A673 (cell line): ENCODE measurements around the gene SSX4B. TPM values are rescaled to one million over a fixed set of nuclear protein-coding genes. Genes with fewer than 3 reads are reported as not detected.
"Not testable (repeated sequence)": the region's sequence is repeated elsewhere in the genome, so short reads cannot be mapped to it uniquely, and the experiment has no call there.

Source experiments
- BruUV-seq: library from RNA; stranded (reverse); fragments of 400-500 nt; replicated peaks from 2 replicates; lab custom pipeline; 2021; lab: Mats Ljungman, UMichigan
- CTCF ChIA-PET: fragments of 300-600 bp; sonication (Branson Sonifier 250); formaldehyde crosslinking; loops from one replicate; lab custom pipeline; 2022; ENCODE audit warnings: antibody characterized with exemption; lab: Charles Lee
- POLR2A ChIA-PET: fragments of 300-600 bp; sonication (Branson Sonifier 250); formaldehyde crosslinking; loops from one replicate; lab custom pipeline; 2022; ENCODE audit warnings: antibody characterized with exemption; ENCODE audit not compliant: low non-redundant PET; lab: Charles Lee
- DNase-seq: peaks from one replicate; pipeline ENCODE4 v3.0.0-alpha.2; 2015; ENCODE audit warnings: low spot score
- H3K27ac ChIP-seq: fragments of 200-600 bp; sonication (generic); 2 replicates; pipeline ENCODE4 v1.5.1; 2016; ENCODE audit warnings: mixed run types, low read depth, mild to moderate bottlenecking, mixed read lengths, antibody characterized with exemption, low read length; ENCODE audit not compliant: poor library complexity, severe bottlenecking
- H3K27me3 ChIP-seq: fragments of 200-600 bp; sonication (generic); replicated peaks from 2 replicates; pipeline ENCODE4 v1.6.1; 2017; ENCODE audit warnings: mixed run types, low read depth, mild to moderate bottlenecking, mixed read lengths, antibody characterized with exemption, low read length; ENCODE audit not compliant: insufficient read depth, poor library complexity
- H3K36me3 ChIP-seq: fragments of 200-600 bp; sonication (generic); 2 replicates; pipeline ENCODE4 v1.6.1; 2016; ENCODE audit warnings: mixed run types, mild to moderate bottlenecking, mixed read lengths, antibody characterized with exemption, low read length; ENCODE audit not compliant: insufficient read depth, poor library complexity, severe bottlenecking
- H3K4me1 ChIP-seq: fragments of 200-600 bp; sonication (generic); 2 replicates; pipeline ENCODE4 v1.6.1; 2017; ENCODE audit warnings: mixed run types, mild to moderate bottlenecking, mixed read lengths, antibody characterized with exemption, low read length; ENCODE audit not compliant: insufficient read depth, poor library complexity, severe bottlenecking
- H3K4me3 ChIP-seq: fragments of 200-600 bp; sonication (generic); 2 replicates; pipeline ENCODE4 v1.5.1; 2016; ENCODE audit warnings: low read depth, mixed run types, mild to moderate bottlenecking, mixed read lengths, low read length; ENCODE audit not compliant: poor library complexity, severe bottlenecking
- H3K9me3 ChIP-seq: fragments of 200-600 bp; sonication (generic); 2 replicates; pipeline ENCODE4 v1.6.1; 2016; ENCODE audit warnings: mixed run types, low read depth, mild to moderate bottlenecking, mixed read lengths, antibody characterized with exemption, low read length; ENCODE audit not compliant: poor library complexity, severe bottlenecking
- intact Hi-C: fragments of 100-400 bp; cut with micrococcal nuclease; formaldehyde crosslinking; loops from one replicate; pipeline ENCODE4 v1.10.0; 2022; ENCODE audit not compliant: unreplicated experiment
- total RNA-seq: library from RNA; stranded (reverse); gene quantifications from 2 replicates; pipeline ENCODE4 v1.2.3, GENCODE V29; 2021

The SSX4B gene
- total RNA-seq, 1 experiment from 2014 or later = not detected

DNA sequence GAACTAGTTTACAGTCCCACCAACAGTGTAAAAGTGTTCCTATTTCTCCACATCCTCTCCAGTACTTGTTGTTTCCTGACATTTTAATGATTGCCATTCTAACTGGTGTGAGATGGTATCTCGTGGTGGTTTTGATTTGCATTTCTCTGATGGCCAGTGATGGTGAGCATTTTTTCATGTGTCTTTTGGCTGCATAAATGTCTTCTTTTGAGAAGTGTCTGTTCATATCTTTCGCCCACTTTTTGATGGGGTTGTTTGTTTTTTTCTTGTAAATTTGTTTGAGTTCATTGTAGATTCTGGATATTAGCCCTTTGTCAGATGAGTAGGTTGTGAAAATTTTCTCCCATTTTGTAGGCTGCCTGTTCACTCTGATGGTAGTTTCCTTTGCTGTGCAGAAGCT, 14.8 kb downstream of the SSX4B start:
- H3K36me3 ChIP-seq, BruUV-seq, H3K9me3 ChIP-seq, H3K27me3 ChIP-seq, intact Hi-C loops, DNase-seq, CTCF ChIA-PET, H3K27ac ChIP-seq, POLR2A ChIA-PET, H3K4me3 ChIP-seq, H3K4me1 ChIP-seq: not testable (repeated sequence)

DNA sequence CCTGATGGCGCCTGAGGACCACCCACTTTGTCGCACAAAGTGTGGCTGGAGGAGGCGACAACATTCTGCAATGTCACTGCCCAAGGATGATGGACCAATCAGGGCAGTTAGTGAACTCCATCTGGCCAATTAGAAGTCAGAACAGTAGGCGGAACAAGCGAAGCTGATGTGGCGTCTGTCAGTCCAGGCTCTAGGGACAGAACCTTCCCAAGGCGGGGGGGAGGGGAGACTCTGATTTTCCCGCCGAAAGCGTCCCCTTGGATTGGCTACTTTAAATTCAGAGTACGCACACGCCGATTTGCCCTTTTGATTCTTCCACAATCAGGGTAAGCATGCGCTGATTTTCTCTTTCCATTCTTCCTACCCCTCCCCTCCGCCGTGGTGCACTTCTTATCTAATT, 28.5 kb downstream of the SSX4B start, which contains the start of gene SSX4:
TSS of gene SSX4 (plus strand) at position 301 of the 400 bp plus-strand sequence. CDS start 515 bp downstream, outside the sequence.
- not testable (repeated sequence) for DNase-seq, H3K4me1 ChIP-seq, BruUV-seq

DNA sequence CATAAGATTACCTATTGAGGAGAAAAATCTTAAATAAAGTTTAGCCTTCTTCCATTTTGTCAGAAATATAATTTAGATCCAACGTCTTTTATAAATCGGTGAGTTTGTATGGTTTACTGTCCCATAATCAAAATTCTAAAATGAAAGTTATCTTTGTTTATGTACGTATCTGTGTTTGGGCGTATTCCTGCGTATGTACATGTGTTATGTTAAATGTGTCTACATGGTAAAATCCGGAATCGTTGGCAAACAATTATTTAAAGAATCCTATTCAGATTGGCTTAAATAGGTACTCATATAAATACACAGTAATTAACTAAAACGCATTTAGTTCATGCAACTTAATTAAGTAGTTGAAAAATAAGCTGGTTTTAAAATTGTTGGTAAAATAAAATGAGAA, 41.4 kb downstream of the SSX4B start:
- CTCF ChIA-PET, BruUV-seq, H3K27ac ChIP-seq, POLR2A ChIA-PET, H3K36me3 ChIP-seq, H3K4me1 ChIP-seq, H3K9me3 ChIP-seq, DNase-seq, H3K27me3 ChIP-seq, H3K4me3 ChIP-seq, intact Hi-C loops: not testable (repeated sequence)

More for the DNA sequence above, 28.5 kb downstream of the SSX4B start, which contains the start of gene SSX4:
- CTCF ChIA-PET, POLR2A ChIA-PET, H3K27ac ChIP-seq, H3K36me3 ChIP-seq, H3K27me3 ChIP-seq, H3K4me3 ChIP-seq, intact Hi-C loops, H3K9me3 ChIP-seq: not testable (repeated sequence)

DNA sequence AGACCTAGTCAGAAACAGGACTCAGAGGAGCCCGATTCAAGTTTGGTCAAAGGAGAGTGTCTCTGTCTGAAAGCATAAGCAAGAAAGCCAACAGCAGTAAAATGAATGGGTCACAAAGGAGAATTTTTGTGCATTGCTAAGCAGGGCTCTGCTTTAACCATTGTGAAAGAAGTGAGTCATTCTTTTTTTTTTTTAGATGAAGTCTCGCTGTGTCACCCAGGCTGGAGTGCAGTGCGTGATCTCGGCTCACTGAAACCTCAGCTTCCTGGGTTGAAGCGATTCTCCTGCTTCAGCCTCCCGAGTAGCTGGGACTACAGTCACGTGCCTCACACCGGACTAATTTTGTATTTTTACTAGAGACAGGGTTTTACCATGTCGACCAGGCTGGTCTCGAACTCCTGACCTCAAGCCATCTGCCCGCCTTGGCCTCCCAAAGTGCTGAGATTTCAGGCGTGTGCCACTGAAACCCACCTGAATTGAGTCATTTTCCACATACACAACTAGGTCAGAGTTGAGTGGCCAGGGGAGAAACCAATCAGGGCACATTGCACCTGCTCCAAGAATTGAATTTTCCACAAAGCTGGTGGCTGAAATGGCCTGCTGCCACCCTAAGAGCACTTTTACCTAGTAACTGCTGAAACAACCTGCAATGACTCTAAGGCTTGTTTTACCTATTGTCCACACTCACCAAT, 43.9 kb downstream of the SSX4B start:
- H3K4me1 ChIP-seq, intact Hi-C loops, H3K9me3 ChIP-seq, H3K36me3 ChIP-seq, H3K27ac ChIP-seq, POLR2A ChIA-PET, DNase-seq, H3K4me3 ChIP-seq, CTCF ChIA-PET, BruUV-seq, H3K27me3 ChIP-seq: not testable (repeated sequence)

DNA sequence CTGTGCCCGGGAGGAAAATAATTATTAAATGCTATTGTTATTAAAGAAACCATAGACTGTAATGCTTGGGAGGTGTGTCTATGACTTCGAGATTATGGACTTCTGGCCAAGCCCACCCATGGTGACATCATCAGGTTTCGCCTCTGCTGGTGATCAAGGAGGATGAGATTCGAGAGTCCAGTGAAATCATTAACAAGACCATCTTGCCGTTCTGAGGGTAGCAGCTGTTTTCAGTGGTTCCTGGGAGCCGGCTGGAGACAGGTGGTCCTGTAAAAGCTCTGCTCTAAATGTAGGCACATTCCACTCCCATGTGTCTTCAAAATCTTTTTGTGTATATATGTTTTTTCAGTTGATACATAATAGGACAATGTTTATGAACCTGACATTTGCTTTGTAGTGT, 52.5 kb downstream of the SSX4B start:
- H3K27ac ChIP-seq, H3K27me3 ChIP-seq, intact Hi-C loops, H3K4me1 ChIP-seq, POLR2A ChIA-PET, CTCF ChIA-PET, BruUV-seq, H3K4me3 ChIP-seq, DNase-seq, H3K9me3 ChIP-seq, H3K36me3 ChIP-seq: not testable (repeated sequence)
